ENCODE measurements around the gene ZBED1.
"Not testable (repeated sequence)": the region's sequence is repeated elsewhere in the genome, so short reads cannot be mapped to it uniquely, and the experiment has no call there.

The ZBED1 gene

DNA sequence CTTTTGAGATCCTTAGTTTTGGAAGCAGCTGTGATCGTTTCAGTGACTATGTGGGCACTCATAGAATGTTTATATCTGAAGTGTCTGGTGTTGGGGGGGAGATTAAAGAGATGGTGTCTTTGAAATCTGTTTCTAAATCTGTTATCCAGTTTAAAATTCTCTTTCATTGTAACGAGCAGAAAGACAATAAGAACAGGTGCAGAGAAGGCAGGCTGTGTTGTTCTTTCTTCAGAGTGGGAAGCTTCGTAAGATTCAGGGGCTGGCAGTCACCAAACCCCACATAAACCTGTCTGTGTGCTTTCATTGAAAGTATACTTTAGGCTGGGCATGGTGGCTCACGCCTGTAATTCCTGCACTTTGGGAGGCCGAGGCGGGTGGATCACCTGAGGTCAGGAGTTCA is 16.3 kb upstream of the ZBED1 start:
- no peak for DNase-seq

DNA sequence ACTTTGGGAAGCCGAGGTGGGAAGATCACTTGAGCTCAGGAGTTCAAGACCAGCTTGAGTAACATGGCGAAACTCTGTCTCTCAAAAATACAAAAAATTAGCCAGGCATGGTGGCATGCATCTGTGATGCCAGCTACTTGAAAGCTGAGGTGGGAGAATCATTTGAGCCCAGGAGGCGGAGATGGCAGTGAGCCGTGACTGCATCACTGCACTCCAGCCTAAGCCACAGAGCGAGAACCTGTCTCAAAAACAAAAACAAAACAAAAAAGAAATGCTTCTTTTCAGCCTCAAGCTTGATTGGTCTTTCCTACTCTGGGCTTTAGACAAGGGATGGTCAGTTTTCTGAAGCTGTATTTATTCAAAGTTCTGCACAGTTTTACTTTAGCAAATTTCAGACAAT is 15.8 kb upstream of the ZBED1 start:
- no peak for DNase-seq

DNA sequence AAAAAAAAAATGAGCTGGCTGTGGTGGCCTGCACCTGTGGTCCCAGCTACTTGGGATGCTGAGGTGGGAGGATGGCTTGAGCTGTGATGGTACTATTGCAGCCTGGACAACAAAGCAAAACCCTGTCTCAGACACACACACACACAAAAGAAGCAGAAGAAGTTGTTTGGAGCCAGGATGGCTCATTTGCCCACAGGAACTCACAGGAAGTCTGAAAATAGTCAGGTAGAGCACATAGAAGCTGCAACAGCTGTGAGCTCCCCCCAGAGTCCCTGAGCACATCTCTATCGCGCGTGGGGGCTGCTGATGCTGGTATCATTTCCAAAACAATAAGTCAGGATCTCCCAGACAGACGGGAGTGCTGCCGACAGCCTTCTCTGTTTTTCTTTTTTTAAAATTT is 13.4 kb upstream of the ZBED1 start:
- no peak for DNase-seq

DNA sequence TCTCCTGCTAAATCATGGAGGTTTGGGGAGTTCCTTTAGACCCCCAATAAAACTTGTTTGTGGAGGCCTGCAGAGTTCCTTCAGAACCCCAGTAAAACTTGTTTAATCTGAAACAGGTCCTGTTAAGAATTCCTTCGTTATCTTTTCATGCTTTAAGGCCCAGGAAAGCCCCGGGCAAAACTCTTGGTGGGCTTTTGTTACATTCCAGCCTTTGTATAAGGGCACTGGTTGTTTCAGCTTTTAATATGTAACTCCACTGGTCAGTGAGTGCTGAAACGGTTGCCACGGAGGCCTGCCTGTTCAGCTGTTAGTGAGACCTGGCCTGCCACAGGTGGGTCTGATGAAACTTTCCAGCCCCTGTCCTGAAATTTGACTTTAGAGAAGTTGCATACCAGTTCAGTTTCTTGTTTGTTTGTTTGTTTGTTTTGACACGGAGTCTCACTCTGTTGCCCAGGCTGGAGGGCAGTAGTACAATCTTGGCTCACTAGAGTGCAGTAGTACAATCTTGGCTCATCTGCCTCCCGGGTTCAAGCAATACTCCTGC is 12.4 kb upstream of the ZBED1 start:
- no peak for DNase-seq

DNA sequence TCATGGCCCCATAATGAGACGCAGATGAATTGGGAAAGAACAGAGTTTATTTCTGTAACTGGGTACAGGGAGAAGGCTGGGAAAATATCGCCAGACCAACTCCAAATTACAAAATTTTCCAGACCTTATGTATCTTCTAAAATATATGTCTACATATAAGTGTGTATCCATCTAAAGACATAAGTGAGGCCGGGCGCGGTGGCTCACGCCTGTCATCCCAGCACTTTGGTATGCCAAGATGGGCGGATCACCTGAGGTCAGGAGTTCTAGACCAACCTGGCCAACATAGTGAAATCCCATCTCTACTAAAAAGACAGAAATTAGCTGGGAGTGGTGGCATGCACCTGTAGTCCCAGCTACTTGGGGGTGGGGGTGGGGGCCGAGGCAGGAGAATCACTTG is 11.7 kb upstream of the ZBED1 start:
- no peak for DNase-seq

DNA sequence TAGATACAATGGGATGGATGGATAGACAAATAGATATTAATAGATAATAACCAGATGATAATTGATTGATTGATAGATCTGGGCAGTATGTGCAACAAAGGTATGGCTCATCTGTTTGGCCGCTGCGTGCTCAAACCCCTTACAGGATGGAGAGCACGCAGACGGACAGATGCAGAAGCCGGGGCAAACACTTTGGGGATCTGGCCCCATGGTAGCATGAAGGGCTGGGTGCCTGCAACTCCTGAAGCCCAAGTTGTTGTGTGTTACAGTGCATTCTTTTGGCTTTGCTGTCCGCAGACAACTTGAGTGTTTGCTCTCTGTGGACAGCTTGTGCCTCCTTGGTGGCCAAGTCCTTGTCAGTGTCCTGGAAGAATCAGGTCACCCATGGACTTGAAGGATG is 10.6 kb upstream of the ZBED1 start:
- no peak for DNase-seq

DNA sequence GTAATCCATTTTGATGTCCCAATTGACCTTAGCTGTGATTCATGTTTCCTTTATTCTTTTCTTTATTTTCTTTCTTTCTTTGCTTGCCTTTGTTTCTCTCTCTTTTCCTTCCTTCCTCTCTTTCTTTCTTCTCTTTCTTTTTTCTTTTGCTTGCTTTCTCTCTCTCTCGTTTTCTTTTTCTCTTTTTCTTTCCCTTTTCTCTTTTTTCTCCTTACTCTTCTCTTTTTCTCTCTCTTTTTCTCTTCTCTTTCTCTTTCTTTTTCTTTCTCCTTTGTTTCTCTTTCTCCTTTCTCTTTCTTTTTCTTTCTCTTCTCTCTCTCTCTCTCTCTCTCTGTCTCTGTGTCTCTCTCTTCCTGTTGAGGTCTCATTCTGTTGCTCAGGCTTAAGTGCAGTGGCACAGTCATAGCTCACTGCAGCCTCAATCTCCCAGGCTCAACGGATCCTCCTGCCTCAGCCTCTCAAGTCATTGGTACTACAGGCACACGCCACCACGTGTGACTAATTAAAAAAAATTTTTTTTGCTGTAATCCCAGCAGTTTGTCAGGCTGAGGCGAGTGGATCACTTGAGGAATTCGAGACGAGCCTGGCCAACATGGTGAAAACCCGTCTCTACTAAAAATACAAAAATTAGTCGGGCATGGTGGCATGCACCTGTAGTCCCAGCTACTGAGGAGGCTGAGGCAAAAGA is 8.0 kb upstream of the ZBED1 start:
- DNase-seq: no peak

DNA sequence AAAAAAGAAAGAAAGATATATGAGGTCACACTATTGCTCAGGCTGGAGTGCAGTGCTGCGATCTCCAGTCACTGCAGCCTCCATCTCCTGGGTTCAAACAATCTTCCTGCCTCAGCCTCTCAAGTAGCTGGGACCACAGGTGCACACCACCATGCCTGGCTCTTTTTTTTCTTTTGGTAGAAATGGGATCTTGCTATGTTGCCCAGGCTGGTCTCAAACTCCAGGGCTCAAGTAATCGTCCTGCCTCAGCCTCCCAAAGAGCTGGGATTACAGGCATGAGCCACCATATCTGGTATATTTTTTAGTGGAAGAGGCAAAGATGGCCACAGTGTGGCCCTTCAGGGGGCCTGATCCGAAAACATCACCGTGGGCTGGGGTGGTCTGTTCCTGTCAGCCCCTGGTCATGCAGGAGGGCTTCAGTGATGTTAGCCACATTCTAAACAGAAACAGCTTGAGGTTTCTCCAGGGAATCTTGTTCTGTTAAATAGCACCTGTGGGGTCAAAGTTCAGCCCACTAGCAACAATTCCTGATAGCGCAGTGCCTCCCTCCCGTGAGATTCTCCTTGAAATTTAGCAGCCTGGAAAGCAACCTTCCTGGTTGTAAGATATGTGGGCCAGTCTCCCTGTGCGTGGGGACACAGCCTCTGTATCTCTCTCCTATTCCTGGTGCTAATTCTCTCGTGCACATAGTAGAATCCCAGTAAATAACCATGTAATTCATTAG is 7.3 kb upstream of the ZBED1 start:
- DNase-seq: no peak

DNA sequence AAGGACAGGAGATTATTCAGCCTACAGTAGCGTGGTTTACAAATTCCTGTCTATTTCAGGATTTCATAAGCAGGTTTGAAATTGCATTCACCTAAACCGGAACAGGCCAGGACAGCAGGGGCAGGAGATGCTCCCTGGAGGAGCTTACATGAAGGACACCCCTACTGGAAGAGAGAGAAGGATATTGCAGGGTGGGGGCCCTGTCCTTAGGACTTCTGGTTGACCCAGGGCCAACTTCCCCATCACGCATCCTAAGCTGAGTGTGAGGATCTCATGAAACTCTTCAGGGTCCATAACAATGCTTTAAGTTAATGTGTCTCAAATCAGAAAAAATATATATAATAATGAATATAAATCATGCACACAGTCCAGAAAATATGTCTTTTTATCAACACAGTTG is 6.4 kb upstream of the ZBED1 start:
- no peak for DNase-seq

DNA sequence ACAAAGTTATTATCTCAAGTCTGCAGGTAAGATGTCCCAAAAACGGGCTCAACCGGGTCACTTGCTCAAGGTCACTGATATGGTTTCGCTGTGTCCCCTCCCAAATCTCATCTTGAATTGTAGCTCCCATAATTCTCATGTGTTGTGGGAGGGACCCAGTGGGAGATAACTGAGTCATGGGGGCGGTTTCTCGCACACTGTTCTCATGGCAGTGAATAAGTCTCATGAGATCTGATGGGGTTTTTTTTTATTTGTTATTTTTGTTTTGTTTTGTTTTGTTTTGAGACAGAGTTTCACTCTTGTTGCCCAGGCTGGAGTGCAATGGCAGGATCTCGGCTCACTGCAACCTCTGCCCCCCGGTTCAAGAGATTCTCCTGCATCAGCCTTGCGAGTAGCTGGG is 4.6 kb upstream of the ZBED1 start:
- DNase-seq: not testable (repeated sequence)

DNA sequence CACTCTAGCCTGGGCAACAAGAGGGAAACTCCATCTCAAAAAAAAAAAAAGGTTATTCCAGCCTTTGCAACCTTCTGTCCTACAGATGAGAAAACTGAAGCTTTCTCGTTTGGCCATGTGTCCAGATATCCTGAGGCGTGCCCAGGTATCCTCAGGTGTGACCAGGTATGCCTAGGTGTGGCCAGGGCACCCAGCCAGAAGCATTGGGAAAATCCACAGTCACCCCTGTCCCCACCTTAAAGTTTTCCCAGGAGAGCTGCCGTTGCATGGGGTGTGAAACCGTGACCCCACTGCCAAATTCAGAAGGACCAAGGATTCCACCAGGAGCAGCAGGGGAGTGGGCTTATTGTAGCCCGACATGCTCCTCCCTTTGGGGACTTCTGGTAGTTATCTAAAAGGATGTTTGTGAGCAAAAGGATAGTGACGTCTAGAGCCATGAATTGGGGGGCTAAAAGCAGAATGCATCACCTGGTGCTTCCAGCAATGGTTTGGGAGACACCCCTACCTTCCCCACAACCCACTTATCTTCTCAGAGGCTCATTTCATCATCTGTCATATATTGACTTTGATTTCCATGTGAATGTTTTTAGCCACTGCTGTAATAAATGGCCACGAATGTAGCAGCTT is 4.0 kb upstream of the ZBED1 start:
- DNase-seq: no peak

DNA sequence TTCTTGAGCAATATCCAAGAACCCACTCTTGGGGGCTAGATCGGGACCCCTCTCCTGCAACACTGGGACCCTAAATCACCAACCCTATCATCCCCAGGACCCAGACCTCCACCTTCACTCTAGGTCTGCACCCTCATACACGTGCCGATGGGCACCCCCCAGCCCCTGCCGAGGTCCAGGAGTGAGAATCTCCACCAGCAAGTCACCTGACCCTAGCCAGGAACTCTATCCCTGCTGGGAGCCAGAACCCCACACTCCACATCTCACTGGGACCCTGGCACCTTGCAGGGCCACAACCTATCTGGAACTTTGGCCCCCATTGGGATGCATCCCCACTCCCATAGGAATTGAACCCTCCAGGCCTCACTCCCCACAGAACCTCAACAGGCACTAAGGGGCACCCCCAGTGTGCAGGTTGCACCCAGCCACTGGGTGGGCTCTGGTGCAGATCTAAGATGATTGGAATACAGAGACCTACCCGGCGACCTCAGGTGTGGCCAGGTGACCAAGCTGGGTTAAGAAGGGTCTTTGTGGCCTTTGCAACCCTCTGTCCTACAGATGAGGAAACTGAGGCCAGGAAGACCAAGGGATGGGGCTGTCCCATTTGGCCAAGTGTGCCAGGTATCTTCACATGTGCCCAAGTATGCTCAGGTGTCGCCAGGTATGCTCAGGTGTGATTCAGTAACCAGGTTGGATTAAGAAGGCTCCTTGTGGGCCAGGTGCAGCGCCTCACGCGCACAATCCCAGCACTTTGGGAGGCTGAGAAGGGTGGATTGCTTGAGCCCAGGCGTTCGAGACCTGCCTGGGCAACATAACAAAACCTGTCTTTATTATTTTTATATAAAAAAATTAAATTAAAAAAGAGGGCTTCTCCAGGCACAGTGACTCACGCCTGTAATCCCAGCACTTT is 3.1 kb upstream of the ZBED1 start:
- DNase-seq: no peak

DNA sequence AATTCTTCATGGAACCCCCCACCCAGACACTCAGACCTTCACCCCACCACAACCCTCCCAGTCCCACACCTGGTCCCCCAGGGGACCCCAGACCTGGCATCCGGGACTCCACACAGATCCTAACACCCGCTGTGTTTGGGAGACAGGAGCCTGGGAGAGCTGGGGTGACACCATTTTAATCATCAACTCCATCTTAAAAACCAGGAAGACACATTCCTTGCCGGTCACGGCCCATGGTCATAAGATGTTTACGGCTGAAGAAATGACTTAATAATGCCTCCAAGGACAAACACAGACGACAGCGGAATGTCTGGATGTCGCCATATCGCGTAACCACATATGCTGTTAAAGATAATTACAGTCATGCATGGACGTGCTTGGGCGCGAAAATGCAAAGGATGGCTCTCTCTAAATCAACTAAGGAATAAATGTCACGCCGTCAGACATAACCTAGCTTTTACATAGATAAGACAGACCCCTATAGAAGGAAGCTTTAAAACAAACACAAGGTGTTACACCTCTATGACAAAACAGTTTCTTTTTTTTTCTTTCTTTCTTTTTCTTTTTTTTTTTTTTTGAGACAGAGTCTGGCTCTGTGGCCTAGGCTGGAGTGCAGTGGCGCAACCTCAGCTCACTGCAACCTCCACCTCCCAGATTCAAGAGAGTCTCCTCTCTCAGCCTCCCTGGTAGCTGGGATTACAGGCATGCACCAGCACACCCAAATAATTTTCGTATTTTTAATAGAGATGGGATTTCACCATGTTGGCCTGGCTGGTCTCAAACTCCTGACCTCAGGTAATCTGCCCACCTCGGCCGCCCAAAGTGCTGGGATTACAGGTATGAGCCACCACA is 2.1 kb upstream of the ZBED1 start:
- no peak for DNase-seq

DNA sequence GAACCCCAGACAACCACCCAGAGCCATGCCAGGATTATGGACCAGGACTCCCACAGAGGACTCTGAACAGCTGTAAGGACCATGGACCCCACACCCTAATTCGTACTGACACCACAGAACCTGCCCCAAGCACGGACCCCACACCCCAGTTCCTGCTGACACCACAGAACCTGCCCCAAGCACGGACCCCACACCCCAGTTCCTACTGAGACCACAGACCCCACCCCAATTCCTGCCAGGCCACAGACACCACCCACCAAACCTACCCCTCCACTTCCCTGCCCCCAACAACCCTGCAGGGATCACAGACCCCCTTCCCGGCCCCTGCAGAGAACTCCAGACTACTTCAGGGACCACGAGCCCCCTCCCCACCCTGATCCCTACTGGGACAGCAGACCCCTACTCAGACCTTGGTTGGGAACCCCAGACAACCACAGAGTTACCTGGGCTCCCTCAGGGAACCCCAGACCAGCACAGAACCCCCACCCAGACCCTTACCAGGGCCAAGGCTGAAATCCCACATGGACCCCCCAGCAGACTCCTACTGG is 1.4 kb upstream of the ZBED1 start:
- DNase-seq: no peak

DNA sequence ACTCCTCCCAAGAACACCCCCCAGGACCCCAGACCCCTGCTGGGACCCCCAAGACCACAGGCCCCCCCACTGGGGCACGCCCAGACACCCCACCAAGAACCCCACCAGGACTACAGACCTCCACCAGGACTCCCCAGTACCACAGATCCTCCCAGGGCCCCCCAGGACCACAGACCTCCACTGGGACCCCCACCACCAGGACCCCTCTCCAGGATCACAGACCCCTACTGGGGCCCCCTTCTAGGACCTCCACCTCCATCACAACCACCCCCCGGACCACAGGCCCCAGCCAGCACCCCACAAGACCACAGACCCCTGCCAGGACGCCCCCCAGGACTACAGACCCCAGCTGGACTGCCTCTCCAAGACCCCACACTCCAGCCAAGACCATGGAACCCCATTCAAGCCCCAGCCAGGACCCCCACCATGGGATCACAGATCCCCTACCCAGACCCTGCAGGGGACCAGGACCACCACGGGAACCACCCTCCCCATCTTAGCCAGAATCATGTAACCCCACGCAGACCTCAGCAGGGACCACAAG is 855 bp upstream of the ZBED1 start:
- no peak for DNase-seq

DNA sequence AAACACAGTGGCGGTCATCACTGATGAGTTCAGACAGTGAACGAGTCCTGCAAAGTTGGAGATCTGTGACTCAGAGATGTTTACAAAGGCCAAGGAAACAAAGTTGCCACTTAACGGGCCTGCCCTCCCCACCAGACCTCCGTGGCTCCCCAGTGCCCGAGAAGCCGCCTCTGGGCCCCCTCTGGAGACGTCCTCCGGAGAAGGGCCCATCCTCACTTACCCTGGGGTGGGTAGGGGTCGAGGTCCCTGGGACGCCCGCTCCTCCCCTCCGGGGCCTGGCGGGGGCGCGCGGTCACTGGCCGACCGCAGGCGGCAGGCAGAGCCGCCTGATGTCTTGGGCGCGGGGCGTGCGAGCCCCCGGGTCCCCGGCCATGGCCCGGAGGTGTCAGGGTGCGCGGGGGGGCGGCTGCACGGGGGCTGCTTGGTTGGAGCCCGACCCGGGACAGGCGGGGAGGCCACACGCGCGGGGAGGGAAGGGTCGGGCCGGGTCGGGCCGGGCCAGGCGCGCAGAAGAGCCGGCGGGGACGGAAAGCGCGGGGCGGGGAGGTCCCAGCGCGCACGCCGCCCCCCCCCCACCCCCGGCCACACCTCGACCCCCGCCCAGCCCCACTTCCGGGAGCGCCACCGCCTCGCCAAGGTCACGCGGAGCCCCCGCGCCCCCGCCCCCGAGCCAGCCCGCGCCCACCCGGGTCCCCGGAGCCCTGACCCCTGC is 529 bp downstream of the ZBED1 start:
- no peak for DNase-seq

DNA sequence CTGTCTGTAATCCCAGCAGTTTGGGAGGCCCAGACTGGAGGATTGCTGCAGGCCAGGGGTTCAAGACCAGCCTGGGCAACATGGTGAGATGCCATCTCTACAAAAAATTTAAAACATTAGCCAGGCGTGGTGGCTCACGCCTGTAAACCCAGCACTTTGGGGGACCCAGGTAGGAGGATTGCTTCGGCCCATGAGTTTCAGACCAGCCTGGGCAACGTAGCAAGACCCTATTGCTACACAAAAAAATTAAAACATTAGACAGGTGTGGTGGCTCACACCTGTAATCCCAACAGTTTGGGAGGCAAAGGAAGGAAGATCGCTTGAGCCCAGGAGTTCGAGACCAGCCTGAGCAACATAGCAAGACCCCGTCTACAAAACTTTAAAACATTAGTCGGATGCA is 1.3 kb downstream of the ZBED1 start:
- no peak for DNase-seq

DNA sequence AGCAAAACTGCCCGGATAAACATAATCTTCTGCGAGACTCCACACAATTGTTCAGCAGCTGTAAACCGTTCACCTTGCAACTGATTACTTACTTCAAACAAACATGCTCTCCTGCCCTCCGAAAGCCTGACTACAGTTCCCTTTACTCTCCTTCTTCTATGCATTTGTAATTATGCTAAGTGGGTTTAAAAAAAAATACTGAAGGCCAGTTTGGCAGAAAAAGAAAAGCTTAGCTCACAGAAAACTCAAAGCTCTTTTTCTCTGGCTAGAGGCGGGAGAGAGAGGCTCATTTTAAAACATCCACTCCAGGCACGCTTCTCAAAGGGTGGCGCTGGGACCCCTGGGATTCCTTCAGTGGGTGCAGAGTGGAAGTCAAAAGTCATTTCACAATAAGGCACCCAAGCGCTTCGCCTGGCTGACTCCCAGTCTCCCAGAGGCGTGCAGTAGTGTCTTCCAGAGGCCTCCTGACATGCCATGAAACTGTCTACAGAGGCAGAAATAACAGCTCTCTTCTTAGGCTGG is 1.9 kb downstream of the ZBED1 start:
- DNase-seq: no peak

DNA sequence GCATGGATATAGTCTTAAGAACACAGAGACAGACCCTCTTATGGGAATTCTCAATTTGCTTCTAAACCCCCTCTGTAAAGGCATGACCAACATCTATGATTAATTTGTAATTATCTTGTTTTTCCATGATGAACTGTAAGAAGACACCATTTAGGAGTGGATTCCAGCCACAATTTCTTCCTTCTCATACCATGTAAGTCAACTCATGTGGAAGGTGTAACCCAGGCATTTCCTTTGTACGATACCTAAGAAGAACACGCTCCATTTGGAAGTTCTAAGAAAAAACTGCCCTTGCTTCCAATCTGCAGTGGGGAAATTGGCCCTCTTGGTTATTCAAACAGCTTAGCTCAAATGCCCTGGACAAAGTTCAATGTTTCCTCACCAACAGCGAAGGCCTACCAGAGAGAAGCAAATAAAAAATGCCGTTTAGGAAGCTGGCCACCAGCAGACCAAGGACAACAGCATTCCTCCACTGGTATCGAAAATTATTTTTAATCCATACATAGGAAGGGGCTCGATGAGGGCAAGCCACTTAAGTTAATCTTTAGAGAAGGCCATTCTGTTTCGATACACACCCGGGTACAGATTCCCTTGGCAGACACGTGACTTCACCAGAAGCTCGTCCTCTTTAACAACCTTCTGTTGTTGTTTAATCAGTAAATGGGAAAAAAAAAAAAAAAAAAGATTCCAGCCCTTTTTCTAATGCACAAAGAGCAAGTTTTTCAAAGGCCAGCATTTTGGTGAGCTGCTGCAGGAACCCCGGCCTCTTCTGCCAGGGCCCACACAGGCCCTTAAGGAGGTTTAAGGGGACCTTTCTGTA is 2.6 kb downstream of the ZBED1 start:
- DNase-seq: no peak

DNA sequence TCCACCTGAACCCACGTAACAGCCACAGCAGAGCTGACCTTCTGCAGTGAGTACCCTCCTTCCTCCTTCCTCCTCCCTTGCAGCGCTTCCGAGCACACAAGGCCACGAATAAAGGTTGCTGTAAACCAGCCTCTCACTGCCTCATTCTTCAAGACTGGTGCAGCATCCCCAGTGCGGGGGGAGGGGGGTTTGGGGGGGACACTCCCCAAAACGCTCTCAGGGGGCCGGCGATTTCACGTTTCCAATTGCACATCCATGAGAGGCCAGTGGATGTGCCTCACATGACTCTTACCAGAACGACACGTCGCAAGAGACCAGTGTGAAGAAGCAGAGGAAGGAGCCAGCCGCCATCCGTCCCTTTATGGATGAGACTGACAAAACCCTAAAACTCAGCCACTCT is 5.2 kb downstream of the ZBED1 start:
- DNase-seq: no peak
